Uterus (tissue), 4 donors: ENCODE data around the gene CDKAL1. TPM values are rescaled to one million over a fixed set of nuclear protein-coding genes. Genes with fewer than 3 reads are reported as not detected.

ENCODE experiments used
- DNase-seq, 2 donors: peaks; one replicate each; pipeline ENCODE4 v3.0.0-alpha.2; 2019 to 2020
- H3K27ac ChIP-seq, 2 donors: fragments of 200-600 bp; sonication (generic); 1 replicate in 1 of 2; 2 replicates in 1 of 2; pipeline ENCODE4 v1.5.1; 2016 to 2018
- H3K27me3 ChIP-seq, 2 donors: fragments of 200-600 bp; sonication (generic); one replicate each; pipeline ENCODE4 v1.5.1; 2018 to 2019; ENCODE audit warnings: control low read depth in 1 of 2
- H3K36me3 ChIP-seq, 2 donors: fragments of 200-600 bp; sonication (generic); one replicate each; pipeline ENCODE4 v1.5.1; 2019; ENCODE audit warnings: control low read depth in 1 of 2
- H3K4me1 ChIP-seq, 2 donors: fragments of 200-600 bp; sonication (generic); one replicate each; pipeline ENCODE4 v1.5.1; 2018 to 2019; ENCODE audit warnings: control low read depth in 1 of 2
- H3K4me3 ChIP-seq, 2 donors: fragments of 200-600 bp; sonication (generic); 1 replicate in 1 of 2; 2 replicates in 1 of 2; pipeline ENCODE4 v1.5.1; 2018 to 2019; ENCODE audit warnings: mild to moderate bottlenecking in 1 of 2
- H3K9me3 ChIP-seq, 2 donors: fragments of 200-600 bp; sonication (generic); one replicate each; pipeline ENCODE4 v1.5.1; 2019; ENCODE audit warnings: control low read depth in 1 of 2
- POLR2A ChIP-seq, 2 donors: fragments of 450-650 bp; IDR thresholded peaks; one replicate each; pipeline ENCODE4 v1.6.1; 2016; ENCODE audit warnings: antibody characterized with exemption in 2 of 2, mild to moderate bottlenecking in 1 of 2, moderate library complexity in 1 of 2
- intact Hi-C: fragments of 100-400 bp; cut with DNase I; formaldehyde crosslinking; loops from one replicate; pipeline ENCODE4 v1.15.1; 2023; ENCODE audit warnings: low total_unique reads
- total RNA-seq, 4 donors: library from RNA; depleted of rRNA in 3 of 4; stranded (reverse); fragments of >200 nt in 3 of 4; gene quantifications; one replicate each; pipeline versions ENCODE4 v1.1.0 to v1.2.4, GENCODE V29; 2014 to 2023
- TF ChIP-seq, protein P1 (sequence below), 4 experiments: fragments of 200-600 bp in 2 of 4; fragments of 450-650 bp in 2 of 4; sonication (generic) in 2 of 4; IDR thresholded peaks; one replicate each; pipeline ENCODE4 v1.5.1; 2016 to 2019; ENCODE audit warnings: antibody characterized with exemption in 4 of 4, mild to moderate bottlenecking in 2 of 4, moderate library complexity in 1 of 4
- donor health status: DM: yes; HTN: yes; CAD: no.

Gene CDKAL1
- total RNA-seq, 4 donors from 2014 or later: 5.0 to 51.7 (median 18.9) TPM

DNA sequence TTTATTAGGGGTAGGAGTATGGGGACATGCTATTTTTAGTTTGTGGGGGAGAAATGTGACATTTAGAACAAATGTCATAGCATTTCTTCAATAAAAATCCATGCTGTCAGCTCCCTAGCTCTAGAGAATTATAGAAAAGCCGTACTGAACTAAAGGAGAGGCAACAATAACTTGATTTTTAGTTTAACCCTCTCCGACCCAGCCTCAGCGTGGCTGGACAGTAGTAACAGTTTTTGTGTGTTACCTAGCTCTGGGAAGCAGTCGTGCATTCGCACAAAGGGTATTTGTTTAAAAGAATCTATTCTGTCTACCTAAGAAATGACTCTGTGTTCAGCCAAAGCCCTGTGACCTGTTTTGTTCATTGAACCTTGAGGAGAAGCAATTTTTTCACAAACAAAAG lies 616.9 kb downstream of the CDKAL1 start:
- intact Hi-C loops: no loop called here
- no peak overlapping the region for H3K27ac ChIP-seq

DNA sequence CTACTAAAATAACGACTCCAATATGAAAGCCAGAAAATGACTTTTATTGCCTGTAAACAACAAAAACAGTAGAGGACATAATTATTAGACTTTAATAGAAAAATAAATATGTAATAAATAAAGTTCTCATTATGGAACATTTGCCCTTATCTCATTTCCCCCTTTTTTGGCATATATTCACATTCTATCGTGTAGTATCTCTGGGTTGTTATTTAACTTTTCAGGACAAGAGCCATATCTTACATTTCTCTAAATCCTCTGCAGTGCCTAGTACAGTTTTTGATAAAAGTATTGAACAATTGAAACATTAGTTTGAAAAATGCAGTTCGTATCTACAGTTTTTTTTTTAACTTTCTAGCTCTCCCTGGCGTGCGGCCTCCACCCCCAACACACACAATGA lies 617.3 kb downstream of the CDKAL1 start:
- Histone ChIP-seq H3K27me3 (no peaks in the 10 kb centered on the region), H3K4me1 (no peaks in the 10 kb centered on the region), H3K27ac (no peak overlapping the region), H3K9me3 (no peaks in the 10 kb centered on the region), H3K4me3 (no peak overlapping the region), H3K36me3 (no peaks in the 10 kb centered on the region)
- intact Hi-C loops: no loop called here
- no peak for DNase-seq
- no peak for TF ChIP-seq POLR2A (IDR thresholded peaks at IDR 0.05)
- TF ChIP-seq, protein P1, sequence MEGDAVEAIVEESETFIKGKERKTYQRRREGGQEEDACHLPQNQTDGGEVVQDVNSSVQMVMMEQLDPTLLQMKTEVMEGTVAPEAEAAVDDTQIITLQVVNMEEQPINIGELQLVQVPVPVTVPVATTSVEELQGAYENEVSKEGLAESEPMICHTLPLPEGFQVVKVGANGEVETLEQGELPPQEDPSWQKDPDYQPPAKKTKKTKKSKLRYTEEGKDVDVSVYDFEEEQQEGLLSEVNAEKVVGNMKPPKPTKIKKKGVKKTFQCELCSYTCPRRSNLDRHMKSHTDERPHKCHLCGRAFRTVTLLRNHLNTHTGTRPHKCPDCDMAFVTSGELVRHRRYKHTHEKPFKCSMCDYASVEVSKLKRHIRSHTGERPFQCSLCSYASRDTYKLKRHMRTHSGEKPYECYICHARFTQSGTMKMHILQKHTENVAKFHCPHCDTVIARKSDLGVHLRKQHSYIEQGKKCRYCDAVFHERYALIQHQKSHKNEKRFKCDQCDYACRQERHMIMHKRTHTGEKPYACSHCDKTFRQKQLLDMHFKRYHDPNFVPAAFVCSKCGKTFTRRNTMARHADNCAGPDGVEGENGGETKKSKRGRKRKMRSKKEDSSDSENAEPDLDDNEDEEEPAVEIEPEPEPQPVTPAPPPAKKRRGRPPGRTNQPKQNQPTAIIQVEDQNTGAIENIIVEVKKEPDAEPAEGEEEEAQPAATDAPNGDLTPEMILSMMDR (IDR thresholded peaks at IDR 0.05): no peak

More for the DNA sequence above, 616.9 kb downstream of the CDKAL1 start:
- Histone ChIP-seq H3K4me3 (no peak overlapping the region), H3K9me3 (no peaks in the 10 kb centered on the region), H3K36me3 (no peaks in the 10 kb centered on the region), H3K27me3 (no peaks in the 10 kb centered on the region), H3K4me1 (no peaks in the 10 kb centered on the region)
- no peak for DNase-seq
- TF ChIP-seq, protein P1 (IDR thresholded peaks at IDR 0.05): no peak
- no peak for TF ChIP-seq POLR2A (IDR thresholded peaks at IDR 0.05)

DNA sequence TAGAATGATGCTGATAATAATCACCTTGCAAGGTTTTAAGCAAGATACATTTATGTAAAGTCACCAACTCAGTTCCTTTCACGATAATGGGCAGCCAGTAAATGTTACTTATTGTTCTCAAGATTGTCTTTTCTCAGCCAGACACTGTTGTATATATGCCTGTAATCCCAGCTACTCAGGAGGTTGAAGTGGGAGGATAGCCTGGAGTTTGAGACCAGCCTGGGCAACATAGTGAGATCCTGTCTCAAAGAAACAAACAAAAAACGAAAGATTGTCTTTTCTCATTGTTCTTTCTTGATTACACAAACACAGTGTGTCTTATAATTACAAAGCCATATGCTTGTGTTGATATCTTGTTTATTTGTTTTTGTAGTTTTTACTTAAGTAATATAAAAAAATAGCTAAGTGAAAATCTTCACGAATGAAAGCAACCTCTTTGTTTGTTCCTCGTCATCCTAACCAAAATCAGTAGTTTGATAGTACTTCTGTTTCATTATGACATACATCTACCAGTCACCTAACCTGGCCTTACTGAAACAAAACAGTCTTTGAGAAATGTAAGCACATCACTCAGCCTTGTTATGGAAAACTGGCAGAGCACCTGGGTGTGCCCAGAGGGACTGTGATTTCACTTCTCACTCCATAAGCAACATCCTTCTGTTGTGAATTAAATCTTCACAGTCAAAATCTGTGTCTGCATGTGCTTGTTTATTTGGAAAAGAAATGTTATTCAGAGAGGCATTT lies 623.1 kb downstream of the CDKAL1 start:
- no peaks in the 10 kb centered on the region for H3K9me3 ChIP-seq
- no peak overlapping the region for H3K4me3 ChIP-seq
- TF ChIP-seq POLR2A (IDR thresholded peaks at IDR 0.05): no peak
- TF ChIP-seq, protein P1 (IDR thresholded peaks at IDR 0.05): no peak
- no peaks in the 10 kb centered on the region for H3K27me3 ChIP-seq
- intact Hi-C loops: no loop called here
- DNase-seq: no peak
- H3K36me3 ChIP-seq: no peaks in the 10 kb centered on the region
- H3K27ac ChIP-seq: no peak overlapping the region
- H3K4me1 ChIP-seq: no peaks in the 10 kb centered on the region

DNA sequence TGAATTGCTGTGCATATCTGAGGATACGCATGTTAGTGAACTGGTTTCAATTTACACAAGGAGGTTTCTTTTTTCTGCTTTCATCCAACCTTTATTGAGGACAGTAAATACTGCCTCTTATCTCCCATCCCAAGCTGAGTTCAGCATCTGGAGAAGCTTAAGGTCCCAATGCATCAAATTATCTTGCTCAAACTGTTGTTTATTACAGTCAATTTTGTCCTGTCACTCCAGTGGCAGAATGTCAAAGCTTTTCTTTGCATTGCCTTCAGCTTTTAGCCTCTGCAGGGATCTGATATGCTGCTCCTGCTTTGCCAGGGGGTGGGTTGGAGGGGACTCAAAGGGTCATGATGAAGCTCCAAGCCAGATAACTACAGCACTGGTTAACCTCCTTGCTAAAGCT lies 623.9 kb downstream of the CDKAL1 start:
- no peak overlapping the region for H3K4me3 ChIP-seq
- no peaks in the 10 kb centered on the region for H3K36me3 ChIP-seq
- no peaks in the 10 kb centered on the region for H3K27me3 ChIP-seq
- no peaks in the 10 kb centered on the region for H3K9me3 ChIP-seq
- H3K27ac ChIP-seq: no peak overlapping the region
- intact Hi-C loops: no loop called here
- no peaks in the 10 kb centered on the region for H3K4me1 ChIP-seq
- TF ChIP-seq, protein P1 (IDR thresholded peaks at IDR 0.05): no peak
- TF ChIP-seq POLR2A (IDR thresholded peaks at IDR 0.05): no peak
- DNase-seq: no peak

DNA sequence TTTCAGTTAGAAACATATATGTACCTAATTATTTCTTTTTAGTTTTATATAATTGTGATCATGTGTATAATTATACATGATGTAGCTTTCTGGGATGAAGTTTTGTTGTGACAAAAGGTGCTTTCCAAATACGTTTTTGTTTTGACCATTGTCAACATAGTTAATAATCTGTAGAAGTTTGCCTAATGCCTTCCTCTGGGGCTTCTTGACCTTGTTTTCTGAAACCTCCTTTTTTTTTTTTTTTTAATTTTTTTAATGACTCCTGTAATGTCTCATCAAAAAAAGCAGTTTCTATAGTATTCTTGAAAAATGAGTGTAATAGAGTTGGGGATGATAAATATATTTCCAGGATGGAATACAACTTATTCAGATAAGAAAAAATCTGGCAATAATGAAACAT lies 624.6 kb downstream of the CDKAL1 start:
- Histone ChIP-seq H3K36me3 (no peaks in the 10 kb centered on the region), H3K9me3 (no peaks in the 10 kb centered on the region), H3K4me1 (no peaks in the 10 kb centered on the region), H3K4me3 (no peak overlapping the region), H3K27ac (no peak overlapping the region), H3K27me3 (no peaks in the 10 kb centered on the region)
- no peak for TF ChIP-seq POLR2A (IDR thresholded peaks at IDR 0.05)
- TF ChIP-seq, protein P1 (IDR thresholded peaks at IDR 0.05): no peak
- no peak for DNase-seq
- intact Hi-C loops: no loop called here
